Adrenal gland (tissue), 12 donors: ENCODE data around the gene YWHAH. TPM values are rescaled to one million over a fixed set of nuclear protein-coding genes. Genes with fewer than 3 reads are reported as not detected.

ENCODE experiments used
- DNase-seq, 7 donors: peaks; one replicate each; pipeline ENCODE4 v3.0.0-alpha.2; 2019 to 2020
- H3K27ac ChIP-seq, 5 donors: fragments of 200-600 bp; sonication (generic) in 4 of 5; 1 replicate in 3 of 5; 2 replicates in 2 of 5; pipeline versions ENCODE4 v1.5.1 to v1.8.0; 2016 to 2020; ENCODE audit warnings: mild to moderate bottlenecking in 1 of 5
- H3K27me3 ChIP-seq: fragments of 200-600 bp; 2 replicates; pipeline ENCODE4 v1.8.0; 2021
- H3K36me3 ChIP-seq, 2 donors: fragments of 200-600 bp; replicated peaks in 1 of 2; 1 replicate in 1 of 2; 2 replicates in 1 of 2; pipeline versions ENCODE4 v1.5.1 to v1.8.0; 2018 to 2022
- H3K4me1 ChIP-seq, 2 donors: fragments of 200-600 bp; replicated peaks in 1 of 2; 1 replicate in 1 of 2; 2 replicates in 1 of 2; pipeline versions ENCODE4 v1.5.1 to v1.8.0; 2018 to 2021
- H3K4me3 ChIP-seq, 4 donors: fragments of 200-600 bp; sonication (generic) in 3 of 4; one replicate each; pipeline ENCODE4 v1.5.1; 2016 to 2018
- H3K9me3 ChIP-seq, 3 donors: fragments of 200-600 bp; sonication (generic) in 1 of 3; replicated peaks in 1 of 3; 1 replicate in 2 of 3; 2 replicates in 1 of 3; pipeline versions ENCODE4 v1.5.1 to v1.8.0; 2016 to 2021
- POLR2A ChIP-seq, 2 donors: fragments of 450-650 bp; IDR thresholded peaks; one replicate each; pipeline ENCODE4 v1.6.1; 2017; ENCODE audit warnings: antibody characterized with exemption in 2 of 2, mild to moderate bottlenecking in 2 of 2, moderate library complexity in 1 of 2
- WGBS, 4 donors: extraction: QIAGEN DNeasy Blood & Tissue Kit in 2 of 4; methylation state at CpG; one replicate each; pipeline versions ENCODE4 v1.1.5 to v1.1.7; 2013 to 2017; 5-methylcytosine and 5-hydroxymethylcytosine counted together
- intact Hi-C, 2 donors: fragments of 100-400 bp; cut with DNase I; formaldehyde crosslinking; loops; one replicate each; pipeline versions ENCODE4 v1.14.1 to v1.15.0; 2022 to 2023
- polyA plus RNA-seq, 3 donors: library from polyadenylated mRNA; stranded (reverse); fragments of 200-250 nt in 2 of 3; fragments of 350-450 nt in 1 of 3; fragmentation: Illumina TruSeq in 1 of 3; extraction: RNeasy Lipid Tissue Mini Kit (QIAGEN cat#74804) in 1 of 3; gene quantifications; one replicate each; pipeline ENCODE4 v1.2.3, GENCODE V29; 2013 to 2014
- total RNA-seq, 9 donors: library from RNA; depleted of rRNA in 4 of 9; stranded (reverse); fragments of >200 nt in 4 of 9; fragments of 120-200 nt in 1 of 9; fragmentation: NEBNext Ultra II Directional in 1 of 9; extraction: Animal tissue kit (Norgen Biotek cat#: 25700) in 1 of 9; gene quantifications; one replicate each; pipeline versions ENCODE4 v1.1.0 to v1.2.4, GENCODE V29; 2013 to 2023
- TF ChIP-seq, protein P1 (sequence below), 6 experiments: fragments of 450-650 bp in 4 of 6; fragments of 200-600 bp in 2 of 6; sonication (generic) in 1 of 6; IDR thresholded peaks; 1 replicate in 5 of 6; 2 replicates in 1 of 6; pipeline versions ENCODE4 v1.5.1 to v1.8.0; 2016 to 2021; ENCODE audit warnings: antibody characterized with exemption in 6 of 6, mild to moderate bottlenecking in 2 of 6, moderate library complexity in 1 of 6
- donor health status: healthy with polysubstance abuse.
- donor health status: Bipolar disorder and iron deficiency.
- donor health status: DM: yes; HTN: yes; CAD: no.
- donor health status: DM: no; HTN: no; CAD: no.
- donor health status: DM: no; HTN: no; CAD: no.
- donor health status: DM: yes; HTN: yes; CAD: no.

The YWHAH gene
- total and polyA plus RNA-seq, 12 donors, result 50.6 to 128 (median 73.7) TPM

DNA sequence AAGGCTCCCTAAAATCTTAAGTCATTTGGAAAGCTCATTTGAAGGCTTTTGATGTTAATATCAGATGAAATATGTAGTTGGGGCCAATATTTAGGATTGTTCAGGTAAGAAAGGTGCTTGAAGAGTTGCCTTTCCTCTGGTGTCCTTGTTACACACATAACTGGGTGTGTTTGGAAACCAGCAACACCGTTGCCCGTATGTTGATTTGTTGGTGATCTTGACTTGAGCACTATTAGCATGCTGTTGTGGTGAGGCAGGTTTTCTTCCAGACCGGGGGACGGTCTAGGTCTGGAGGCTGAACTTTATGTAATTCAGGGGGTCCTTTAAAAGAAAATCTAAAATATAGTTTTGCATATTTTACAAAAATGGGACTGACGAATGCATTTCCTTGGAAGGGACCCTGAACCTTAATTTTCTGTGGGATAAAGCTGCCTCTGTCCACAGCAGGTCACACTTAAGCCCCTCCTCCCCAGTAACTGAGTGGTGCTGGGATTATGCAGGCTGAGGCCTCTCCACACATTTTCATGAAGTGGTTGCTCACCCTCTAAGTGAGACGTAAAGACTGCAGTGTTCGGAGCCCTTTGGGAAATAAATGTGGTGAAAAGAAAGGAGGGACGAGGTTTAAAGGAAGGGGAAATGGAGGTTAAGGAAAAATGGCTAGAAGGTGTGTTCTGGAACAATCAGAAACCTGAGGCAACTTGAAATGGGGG, 1.8 kb downstream of the YWHAH start:
- 45 to 53% (median 50%) methylated on average over 8 of the region's 8 CpGs for WGBS, 4 donors
- H3K9me3 ChIP-seq, result no peaks in the 10 kb centered on the region
- no peak for TF ChIP-seq POLR2A (IDR thresholded peaks at IDR 0.05)
- TF ChIP-seq, protein P1, sequence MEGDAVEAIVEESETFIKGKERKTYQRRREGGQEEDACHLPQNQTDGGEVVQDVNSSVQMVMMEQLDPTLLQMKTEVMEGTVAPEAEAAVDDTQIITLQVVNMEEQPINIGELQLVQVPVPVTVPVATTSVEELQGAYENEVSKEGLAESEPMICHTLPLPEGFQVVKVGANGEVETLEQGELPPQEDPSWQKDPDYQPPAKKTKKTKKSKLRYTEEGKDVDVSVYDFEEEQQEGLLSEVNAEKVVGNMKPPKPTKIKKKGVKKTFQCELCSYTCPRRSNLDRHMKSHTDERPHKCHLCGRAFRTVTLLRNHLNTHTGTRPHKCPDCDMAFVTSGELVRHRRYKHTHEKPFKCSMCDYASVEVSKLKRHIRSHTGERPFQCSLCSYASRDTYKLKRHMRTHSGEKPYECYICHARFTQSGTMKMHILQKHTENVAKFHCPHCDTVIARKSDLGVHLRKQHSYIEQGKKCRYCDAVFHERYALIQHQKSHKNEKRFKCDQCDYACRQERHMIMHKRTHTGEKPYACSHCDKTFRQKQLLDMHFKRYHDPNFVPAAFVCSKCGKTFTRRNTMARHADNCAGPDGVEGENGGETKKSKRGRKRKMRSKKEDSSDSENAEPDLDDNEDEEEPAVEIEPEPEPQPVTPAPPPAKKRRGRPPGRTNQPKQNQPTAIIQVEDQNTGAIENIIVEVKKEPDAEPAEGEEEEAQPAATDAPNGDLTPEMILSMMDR (IDR thresholded peaks at IDR 0.05), result no peak
- DNase-seq, result no peak
- intact Hi-C loops, result loop anchor here in 1 of 2 donors (10.0 kb wide), 1 partner anchor 281 kb away; the partner anchor contains the start of gene PISD
- peak overlapping the region in 2 of 4 donors; percentile 79 to 98 for H3K4me3 ChIP-seq
- H3K4me1 ChIP-seq, result peaks cover 0 to 40% of the 10 kb centered on the region in 2 donors
- no peaks in the 10 kb centered on the region for H3K27me3 ChIP-seq
- peak overlapping the region in 3 of 5 donors; percentile 88 to 100 (median 93) for H3K27ac ChIP-seq
- H3K36me3 ChIP-seq, result peaks cover 0 to 25% of the 10 kb centered on the region in 2 donors

DNA sequence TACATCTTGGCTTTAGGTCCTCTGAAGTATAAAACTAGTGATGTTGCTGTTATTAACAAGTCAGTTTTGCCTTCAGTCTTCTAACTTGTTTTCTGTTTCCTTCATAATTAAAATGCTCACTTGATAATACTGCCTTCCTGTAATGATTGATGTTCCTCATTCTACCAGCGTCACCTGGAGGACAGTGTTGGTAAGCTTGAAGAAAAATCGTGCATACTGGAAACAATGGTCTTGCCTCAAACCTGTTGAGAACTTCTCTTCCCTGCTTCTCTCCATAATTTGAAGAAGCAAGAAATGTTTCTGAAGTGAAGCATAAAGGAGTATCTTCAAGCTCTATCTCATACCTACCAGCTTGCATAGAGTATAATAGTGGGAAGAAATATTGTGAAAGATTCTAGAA, 3.0 kb downstream of the YWHAH start:
- H3K27ac ChIP-seq, result peak overlapping the region in 1 of 5 donors; percentile 93
- H3K4me1 ChIP-seq, result peaks cover 9 to 52% of the 10 kb centered on the region in 2 donors
- H3K36me3 ChIP-seq, result peaks cover 0 to 28% of the 10 kb centered on the region in 2 donors
- no peaks in the 10 kb centered on the region for H3K9me3 ChIP-seq
- TF ChIP-seq, protein P1 (IDR thresholded peaks at IDR 0.05), result peak in 5 of 6 experiments; percentile 5 to 38 (median 33)
- TF ChIP-seq POLR2A (IDR thresholded peaks at IDR 0.05), result no peak
- intact Hi-C loops, result loop anchor here in 1 of 2 donors (10.0 kb wide), 1 partner anchor 282 kb away; the partner anchor contains the start of gene PISD
- no peaks in the 10 kb centered on the region for H3K27me3 ChIP-seq
- 17 to 49% (median 45%) methylated on average over 2 of the region's 2 CpGs for WGBS, 4 donors
- no peak for DNase-seq
- no peak overlapping the region for H3K4me3 ChIP-seq

DNA sequence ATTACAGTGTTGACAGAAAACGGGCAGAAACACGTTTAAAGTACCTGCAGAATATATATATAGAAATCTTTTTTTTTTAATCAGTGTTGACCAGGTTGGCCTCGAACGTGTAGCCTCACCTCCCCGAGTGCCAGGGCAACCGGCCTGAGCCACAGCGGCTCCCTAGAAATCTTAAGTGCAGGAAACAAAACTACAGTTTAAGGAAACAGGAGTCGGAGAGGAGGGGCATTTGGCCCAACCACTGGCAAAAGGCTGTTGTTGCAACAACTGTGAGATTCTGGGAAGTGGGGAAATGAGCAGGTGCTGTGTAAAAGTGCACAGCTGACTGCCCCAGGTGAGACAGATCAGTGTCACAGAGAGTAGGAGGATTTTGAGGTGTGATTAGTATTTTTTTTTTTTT, 3.7 kb downstream of the YWHAH start:
- DNase-seq, result no peak

DNA sequence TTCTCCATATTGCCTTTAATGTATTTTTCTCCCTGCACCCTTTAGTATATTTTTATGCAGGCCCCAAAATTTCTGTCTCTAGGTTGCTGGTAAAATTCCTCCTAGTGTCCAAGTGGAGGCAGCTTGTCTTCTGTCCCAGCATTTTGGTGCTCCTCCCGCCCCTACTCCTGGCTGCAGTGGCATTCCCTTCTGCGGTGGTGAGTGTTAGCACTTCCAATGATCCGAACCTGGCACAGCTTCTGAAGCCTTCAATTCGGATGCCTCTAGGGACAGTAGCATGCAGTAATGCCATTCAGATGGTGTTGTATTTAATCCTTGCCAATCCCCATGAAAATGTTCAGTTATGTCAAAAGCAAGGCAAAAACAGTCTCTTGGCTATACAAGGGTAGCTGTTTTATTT, 5.9 kb downstream of the YWHAH start:
- H3K36me3 ChIP-seq, result peaks cover 0 to 28% of the 10 kb centered on the region in 2 donors

More for the DNA sequence above, 3.7 kb downstream of the YWHAH start:
- H3K4me3 ChIP-seq, result no peak overlapping the region
- peaks cover 0 to 28% of the 10 kb centered on the region in 2 donors for H3K36me3 ChIP-seq
- H3K4me1 ChIP-seq, result peaks cover 16 to 59% of the 10 kb centered on the region in 2 donors
- H3K27ac ChIP-seq, result no peak overlapping the region
- no peaks in the 10 kb centered on the region for H3K9me3 ChIP-seq
- intact Hi-C loops, result loop anchor here in 1 of 2 donors (10.0 kb wide), 1 partner anchor 283 kb away; the partner anchor contains the start of gene PISD
- 45 to 69% (median 62%) methylated on average over 8 of the region's 8 CpGs for WGBS, 4 donors
- H3K27me3 ChIP-seq, result no peaks in the 10 kb centered on the region
- TF ChIP-seq, protein P1 (IDR thresholded peaks at IDR 0.05), result no peak
- TF ChIP-seq POLR2A (IDR thresholded peaks at IDR 0.05), result no peak

More for the DNA sequence above, 5.9 kb downstream of the YWHAH start:
- WGBS, 4 donors, result 57 to 84% (median 64%) methylated on average over 4 of the region's 4 CpGs
- DNase-seq, result no peak
- TF ChIP-seq, protein P1 (IDR thresholded peaks at IDR 0.05), result no peak
- Histone ChIP-seq H3K27me3 (no peaks in the 10 kb centered on the region), H3K9me3 (no peaks in the 10 kb centered on the region), H3K27ac (no peak overlapping the region), H3K4me3 (no peak overlapping the region), H3K4me1 (peaks cover 24 to 64% of the 10 kb centered on the region in 2 donors)
- intact Hi-C loops, result no loop called here
